NT2/D1 (cell line): Measurements from ENCODE around the gene OLFM3.

Experiments
- SUZ12 ChIP-seq: IDR thresholded peaks from 2 replicates; pipeline ENCODE4 v1.6.1; 2011; ENCODE audit not compliant: insufficient read length, insufficient read depth; ENCODE audit errors: extremely low read depth
- YY1 ChIP-seq: IDR thresholded peaks from 2 replicates; pipeline ENCODE4 v1.6.1; 2011; ENCODE audit not compliant: insufficient read length, insufficient read depth
- ZNF274 ChIP-seq: IDR thresholded peaks from 2 replicates; pipeline ENCODE4 v1.6.1; 2011; ENCODE audit warnings: mild to moderate bottlenecking, low read depth, low read length

DNA sequence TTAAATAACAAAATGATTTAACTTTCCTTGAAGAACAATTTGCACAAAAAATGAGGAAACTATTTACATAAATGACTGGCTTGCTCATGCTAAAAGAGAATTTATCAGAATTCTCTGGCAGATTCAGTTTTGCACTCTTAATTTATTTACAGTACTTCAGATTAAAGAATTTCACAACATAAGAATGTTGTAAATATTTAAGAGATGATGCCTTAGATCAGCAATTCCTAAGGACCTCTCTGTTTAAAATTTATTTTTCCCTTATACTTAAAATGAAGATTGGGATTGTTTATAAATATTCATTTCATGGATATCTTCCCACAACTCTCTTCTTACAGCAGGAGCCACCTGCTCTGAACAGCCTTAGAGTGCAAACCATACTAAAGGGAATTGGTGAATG lies 120.8 kb downstream of the OLFM3 start:
- no peak for TF ChIP-seq YY1
- TF ChIP-seq ZNF274: no peak
- TF ChIP-seq SUZ12: no peak
